T1000 (cell line): ENCODE measurements around the gene ADIRF.
"Not testable (repeated sequence)": the region's sequence is repeated elsewhere in the genome, so short reads cannot be mapped to it uniquely, and the experiment has no call there.

Experiments used
- DNase-seq: peaks from one replicate; lab custom pipeline; 2025; ENCODE audit warnings: mixed read lengths; lab: John Stamatoyannopoulos, UW

ADIRF gene

DNA sequence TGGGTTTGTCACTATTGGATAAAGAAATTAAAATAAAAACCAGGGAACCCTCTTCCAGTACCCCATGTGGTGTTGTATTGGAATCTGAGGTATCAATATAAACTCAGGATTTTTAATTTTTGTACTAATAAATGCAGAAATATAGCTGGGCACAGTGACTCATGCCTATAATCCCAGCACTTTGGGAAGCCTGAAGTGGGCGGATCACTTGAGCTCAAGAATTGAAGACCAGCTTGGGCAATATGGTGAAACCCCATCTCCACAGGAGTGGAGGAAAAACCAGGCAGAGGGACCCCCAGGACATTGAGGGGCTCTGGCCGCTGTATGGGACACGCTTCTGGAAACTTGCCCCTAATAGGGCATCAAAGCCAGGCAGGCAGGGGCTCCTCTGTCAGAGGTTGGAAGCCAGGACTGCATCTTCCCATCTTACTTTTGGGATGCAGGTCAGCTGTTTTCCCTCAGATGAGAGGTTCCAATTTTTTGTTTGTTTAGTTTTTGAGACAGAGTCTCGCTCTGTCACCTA, 11.1 kb downstream of the ADIRF start:
- DNase-seq = no peak

DNA sequence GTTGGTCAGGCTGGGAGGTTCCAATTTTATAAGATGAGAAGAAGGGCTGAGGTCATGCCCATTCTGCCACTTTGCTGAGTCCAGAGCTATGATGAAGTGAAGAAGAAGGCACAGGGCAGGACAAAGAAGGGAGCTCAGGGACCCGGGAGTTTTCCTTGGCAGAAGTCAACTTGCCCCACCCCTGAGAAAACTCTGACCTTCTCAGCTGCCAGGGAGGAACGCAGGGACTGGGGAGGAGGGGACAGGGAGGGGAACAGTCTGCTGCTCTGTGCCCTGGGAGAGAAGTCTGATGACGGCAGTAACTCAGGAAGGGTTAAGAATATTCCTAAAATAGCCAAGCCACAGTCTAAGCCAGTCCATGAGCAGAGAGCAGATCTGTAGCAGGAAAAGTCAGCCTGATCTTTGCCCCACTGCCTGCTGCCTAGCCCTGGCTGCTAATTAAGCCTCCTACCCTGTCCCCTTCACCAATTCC, 11.7 kb downstream of the ADIRF start:
- DNase-seq = no peak

DNA sequence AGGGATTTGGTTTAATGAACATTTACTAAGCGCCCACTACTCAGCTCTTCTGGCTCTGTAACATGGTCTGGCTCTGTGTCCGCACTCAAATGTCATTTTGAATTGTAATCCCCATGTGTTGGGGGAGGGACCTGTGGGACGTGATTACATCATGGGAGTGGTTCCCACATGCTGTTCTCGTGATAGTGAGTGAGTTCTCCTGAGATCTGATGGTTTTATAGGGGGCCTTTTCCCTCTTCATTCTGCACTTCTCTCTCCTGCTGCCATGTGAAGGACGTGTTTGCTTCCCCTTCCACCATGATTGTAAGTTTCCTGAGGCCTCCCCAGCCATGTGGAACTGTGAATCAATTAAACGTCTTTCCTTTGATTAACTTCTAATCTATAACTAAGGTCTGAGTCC, 12.7 kb downstream of the ADIRF start:
- not testable (repeated sequence) for DNase-seq

DNA sequence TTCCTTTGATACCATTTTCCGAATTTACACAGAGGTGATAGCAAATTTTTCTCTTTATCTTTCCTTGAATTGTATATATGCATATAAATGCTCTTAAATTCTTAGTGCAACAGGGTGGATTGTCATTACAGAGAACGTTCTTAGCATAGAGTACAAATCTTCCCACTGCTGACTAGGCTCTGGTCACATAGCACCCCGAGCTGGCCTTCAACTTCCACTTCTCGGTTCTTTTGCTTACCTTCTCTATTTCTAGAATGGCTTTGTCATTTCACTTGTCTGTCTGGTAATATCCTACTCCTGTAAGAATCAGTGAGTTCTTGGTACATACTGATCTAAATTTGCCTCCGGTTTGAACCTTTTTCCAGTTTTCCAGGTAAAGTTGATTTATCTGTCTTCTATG, 13.4 kb downstream of the ADIRF start:
- no peak for DNase-seq

DNA sequence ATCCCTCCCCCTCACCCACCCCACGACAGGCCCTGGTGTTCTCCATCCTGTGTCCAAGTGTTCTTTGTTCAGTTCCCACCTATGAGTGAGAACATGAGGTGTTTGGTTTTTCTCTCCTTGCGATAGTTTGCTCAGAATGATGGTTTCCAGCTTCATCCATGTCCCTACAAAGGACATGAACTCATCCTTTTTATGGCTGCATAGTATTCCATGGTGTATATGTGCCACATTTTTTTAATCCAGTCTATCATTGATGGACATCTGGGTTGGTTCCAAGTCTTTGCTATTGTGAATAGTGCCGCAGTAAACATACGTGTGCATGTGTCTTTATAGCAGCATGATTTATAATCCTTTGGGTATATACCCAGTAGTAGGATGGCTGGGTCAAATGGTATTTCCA, 16.2 kb downstream of the ADIRF start:
- not testable (repeated sequence) for DNase-seq

DNA sequence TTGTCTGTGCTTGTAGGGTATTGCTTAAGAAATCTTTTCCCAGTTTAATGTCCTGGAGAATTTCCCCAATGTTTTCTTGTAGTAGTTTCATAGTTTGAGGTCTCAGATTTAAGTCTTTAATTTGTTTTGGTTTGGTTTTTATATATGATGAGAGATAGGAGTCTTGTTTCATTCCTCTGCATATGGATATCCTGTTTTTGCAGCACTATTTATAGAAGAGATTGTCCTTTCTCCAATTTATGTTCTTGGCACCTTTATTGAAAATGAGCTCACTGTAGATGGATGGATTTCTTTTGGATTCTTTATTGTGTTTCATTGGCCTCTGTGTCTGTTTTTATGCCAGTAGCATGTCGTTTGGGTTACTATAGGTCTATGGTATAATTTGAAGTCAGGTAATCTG, 20.2 kb downstream of the ADIRF start:
- DNase-seq = no peak

DNA sequence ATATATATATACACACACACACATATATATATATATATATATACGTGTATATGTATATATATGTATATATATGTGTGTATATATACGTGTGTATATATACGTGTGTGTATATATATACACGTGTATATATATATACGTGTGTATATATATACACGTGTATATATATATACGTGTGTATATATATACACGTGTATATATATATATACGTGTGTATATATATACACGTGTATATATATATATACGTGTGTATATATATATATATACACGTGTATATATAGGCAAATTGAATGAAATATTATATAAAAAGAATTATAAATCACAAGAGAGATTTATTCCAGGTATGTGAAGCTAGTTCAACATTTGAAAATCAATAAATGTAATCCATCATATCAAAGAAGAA, 23.1 kb downstream of the ADIRF start:
- not testable (repeated sequence) for DNase-seq

DNA sequence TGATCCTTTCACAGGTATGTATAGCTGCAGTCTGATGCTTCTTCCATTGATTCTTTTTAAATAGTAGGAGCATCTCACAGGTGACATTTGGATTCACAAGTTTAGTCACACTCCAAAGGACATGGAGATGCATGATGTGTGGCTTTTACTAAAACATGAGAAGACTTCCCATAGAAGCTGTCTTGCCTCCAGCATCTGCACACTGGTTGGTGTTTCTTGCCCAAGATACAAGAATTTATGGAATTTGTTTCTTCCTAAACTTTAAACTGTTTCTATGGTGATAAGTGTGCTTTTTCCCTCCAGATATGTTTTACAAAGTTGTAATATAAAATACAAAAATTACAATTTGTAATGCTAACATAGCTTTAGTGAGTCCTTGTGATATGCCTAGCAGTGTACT, 24.2 kb downstream of the ADIRF start:
- DNase-seq = no peak

DNA sequence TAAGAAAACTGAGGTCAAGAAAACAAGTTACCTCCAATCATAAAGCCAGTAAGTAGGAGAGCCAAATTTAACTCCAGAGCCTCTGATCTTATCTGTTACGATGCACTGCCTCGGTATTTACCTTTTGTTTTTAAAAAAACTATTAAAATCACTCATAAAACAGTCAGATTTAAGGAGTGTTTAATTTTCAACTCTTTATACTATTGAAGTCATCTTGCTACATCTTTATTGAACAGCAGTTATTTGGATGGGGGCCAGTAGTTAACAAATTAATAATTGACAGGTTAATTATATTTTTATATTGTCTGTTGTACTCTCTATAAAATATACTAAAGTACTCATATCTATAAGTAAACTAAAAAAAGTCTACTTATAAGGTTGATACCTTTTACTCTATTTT, 24.6 kb downstream of the ADIRF start:
- DNase-seq = no peak

DNA sequence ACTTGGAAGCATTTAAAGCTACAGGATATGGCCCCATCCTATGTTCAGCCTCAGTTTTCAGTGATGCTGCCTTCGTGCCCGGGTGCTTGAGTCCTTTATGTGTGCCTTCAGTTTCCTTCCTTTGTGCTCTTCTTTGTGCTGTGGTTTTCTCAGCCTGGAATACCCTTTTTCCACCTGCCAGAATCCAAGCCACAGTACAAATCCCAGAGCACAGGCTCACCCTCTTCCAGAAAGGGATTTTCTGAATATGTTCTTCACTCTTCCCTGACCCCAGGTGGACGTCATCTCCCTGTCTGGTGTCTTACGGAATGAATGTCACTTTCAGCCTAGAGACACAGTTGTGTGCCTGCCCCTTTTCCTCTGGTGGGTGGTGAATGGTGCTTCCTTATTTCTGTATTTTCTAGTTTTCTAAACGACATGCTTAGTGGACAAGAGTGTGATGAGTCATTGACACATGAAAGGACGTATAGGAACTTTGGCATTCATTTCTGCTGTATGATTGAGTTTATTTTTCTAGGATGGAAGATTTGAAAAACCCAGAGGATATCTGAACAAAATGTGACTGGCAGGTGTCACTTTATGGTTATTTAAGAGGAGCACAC, 31.6 kb downstream of the ADIRF start:
- DNase-seq = not testable (repeated sequence)

DNA sequence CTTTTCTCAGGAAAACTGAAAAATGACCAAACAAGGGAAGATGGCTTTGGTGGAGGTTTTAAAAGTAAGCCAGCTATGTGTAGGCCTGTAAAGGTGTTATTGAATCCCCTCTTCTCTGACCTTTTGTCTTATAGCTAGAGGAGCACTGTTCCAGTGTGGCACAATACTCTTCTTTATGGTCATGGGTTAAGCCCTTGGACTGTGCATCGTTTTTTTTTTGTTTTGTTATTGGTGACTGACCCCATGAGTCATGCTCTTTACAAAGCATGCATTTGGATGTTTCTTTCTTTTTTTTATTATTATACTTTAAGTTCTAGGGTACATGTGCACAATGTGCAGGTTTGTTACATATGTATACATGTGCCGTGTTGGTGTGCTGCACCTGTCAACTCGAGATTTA, 32.2 kb downstream of the ADIRF start:
- DNase-seq = no peak

DNA sequence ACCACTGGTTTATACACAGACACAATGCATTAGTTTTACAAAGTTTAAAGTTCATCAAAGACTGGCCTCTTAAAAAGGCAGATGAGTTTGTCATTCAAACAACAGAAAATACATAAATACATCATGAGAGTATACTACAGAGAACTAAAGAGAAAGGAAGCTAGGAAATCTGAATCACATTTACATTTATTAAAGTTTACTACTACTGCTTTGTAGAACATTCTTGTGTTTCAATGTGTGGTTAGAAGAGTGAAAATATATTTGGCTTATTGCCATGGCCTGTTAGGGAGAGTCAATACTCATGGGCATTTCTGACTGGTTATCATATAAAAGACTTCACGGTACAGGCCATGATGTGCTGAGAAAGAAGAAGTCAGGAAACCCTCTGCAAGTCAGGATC, 38.8 kb downstream of the ADIRF start:
- not testable (repeated sequence) for DNase-seq

DNA sequence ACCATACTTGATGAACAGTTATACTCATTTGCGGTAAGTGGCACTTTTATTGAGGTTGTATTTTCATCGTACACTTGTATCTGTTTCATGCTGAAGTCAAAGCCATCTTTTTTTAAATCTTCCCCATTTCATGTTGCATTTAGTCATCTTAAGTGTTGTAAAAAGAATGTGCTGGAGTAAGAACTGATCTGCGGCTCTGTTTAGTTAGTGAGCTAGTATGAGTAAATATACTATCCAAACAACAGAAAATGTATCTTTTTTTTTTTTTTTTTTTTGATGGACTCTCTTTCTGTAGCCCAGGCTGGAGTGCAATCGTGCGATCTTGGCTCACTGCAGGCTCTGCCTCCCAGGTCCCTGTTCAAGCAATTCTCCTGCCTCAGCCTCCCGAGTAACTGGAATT, 39.4 kb downstream of the ADIRF start:
- DNase-seq = not testable (repeated sequence)

DNA sequence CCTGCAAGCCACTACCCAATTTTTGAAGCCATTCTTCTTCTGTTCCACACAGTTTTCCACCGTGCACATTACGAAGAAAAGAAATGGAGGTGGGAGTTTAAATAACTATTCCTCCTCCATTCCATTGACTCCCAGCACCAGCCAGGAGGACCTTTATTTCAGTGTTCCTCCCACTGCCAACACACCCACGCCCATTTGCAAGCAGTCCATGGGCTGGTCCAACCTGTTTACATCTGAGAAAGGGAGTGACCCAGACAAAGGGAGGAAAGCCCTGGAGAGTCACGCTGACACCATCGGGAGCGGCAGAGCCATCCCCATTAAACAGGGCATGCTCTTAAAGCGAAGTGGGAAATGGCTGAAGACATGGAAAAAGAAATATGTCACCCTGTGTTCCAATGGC, 40.0 kb downstream of the ADIRF start:
- DNase-seq = not testable (repeated sequence)

DNA sequence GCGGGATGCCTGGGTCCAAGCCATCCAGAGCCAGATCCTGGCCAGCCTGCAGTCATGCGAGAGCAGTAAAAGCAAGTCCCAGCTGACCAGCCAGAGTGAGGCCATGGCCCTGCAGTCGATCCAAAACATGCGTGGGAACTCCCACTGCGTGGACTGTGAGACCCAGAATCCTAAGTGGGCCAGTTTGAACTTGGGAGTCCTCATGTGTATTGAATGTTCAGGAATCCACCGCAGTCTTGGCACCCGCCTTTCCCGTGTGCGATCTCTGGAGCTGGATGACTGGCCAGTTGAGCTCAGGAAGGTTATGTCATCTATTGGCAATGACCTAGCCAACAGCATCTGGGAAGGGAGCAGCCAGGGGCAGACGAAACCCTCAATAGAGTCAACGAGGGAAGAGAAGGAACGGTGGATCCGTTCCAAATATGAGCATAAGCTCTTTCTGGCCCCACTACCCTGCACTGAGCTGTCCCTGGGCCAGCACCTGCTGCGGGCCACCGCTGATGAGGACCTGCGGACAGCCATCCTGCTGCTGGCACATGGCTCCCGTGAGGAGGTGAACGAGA, 40.9 kb downstream of the ADIRF start:
- DNase-seq = not testable (repeated sequence)

DNA sequence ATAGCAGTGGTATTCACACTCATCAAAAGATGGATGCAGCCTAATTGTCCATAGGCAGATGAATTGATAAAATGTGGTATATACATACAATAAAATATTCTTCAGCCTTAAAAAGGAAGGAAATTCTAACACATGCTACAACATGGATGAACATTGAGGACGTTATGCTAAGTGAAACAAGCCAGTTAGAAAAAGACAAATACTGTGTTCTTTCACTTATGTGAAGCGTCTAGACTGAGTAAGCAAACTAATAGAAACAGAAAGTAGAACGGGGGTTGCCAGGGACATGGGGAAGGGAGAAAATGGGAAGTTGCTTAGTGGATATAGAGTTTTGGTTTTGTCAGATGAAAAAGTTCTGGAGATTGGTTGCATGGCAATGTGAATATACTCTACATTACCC, 45.2 kb downstream of the ADIRF start:
- not testable (repeated sequence) for DNase-seq

DNA sequence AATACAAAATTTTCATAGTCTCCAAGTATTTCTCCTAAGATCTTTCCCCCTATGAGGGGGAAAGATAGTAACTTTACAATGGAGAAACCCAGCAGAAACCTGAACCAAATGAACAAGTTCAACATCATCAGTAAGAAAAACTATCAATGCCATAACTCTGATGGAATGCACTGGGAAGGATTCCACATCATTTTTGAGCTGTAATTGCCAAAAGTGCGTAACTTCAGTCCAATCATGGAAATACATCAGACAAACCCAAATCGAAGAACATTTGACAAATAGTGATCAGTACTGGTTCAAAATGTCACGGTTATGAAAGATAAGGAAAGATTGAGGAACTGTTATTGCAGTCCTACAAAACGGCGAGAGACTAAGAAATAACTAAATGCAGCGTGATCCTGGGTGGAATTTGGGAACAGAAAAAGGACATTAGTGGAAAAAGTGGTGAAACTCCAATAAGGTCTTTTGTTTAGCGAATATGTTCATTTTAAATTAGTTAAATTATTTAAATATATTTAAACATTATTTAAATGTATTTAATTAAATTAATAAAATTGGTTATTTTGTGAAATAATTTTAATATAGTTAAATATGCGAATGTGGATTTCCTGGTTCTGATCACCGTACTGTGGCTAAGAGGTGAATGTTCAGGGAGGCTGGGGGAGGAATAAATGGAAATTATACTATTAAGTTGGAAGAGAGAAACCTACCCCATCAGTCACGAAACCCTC, 46.9 kb downstream of the ADIRF start:
- DNase-seq = not testable (repeated sequence)

DNA sequence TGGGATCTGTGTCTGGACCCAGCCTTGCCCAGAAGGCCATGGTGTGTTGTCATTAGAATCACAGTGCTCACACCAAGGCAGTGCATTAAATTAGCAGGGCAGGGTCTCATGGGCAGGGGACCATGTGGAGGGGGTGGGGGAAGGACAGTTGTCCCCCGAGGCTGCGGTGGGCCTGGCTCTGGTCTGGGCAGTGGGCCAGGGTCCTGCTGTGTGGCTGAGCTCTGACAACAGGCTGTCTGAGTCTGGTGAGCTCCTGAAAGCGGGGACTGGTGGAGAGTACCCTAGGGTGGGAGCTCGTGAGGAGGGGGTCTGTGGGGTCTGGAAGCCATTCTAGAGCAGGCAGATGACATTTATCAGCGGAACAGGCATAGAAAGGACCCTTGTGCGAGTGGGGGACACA, 49.8 kb downstream of the ADIRF start:
- not testable (repeated sequence) for DNase-seq

DNA sequence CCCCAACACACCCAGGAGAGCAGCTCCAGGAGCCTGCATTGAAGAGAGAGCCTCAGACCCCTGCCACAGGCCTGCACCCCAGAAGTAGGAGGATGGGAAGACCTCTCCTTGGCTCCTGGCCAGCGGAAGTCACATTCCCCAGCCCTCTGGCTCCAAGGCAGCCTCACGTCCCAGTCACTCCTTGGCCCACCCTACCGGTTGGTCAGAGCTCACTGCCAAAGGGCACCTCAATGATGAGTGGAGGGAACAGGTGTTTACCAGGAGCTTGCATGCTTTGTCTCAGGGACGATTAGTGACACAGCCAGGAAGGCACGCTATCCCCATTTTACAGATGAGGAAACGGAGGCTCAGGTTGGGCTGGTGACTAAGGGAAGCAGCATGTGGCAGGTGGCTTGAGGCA, 50.8 kb downstream of the ADIRF start:
- not testable (repeated sequence) for DNase-seq

DNA sequence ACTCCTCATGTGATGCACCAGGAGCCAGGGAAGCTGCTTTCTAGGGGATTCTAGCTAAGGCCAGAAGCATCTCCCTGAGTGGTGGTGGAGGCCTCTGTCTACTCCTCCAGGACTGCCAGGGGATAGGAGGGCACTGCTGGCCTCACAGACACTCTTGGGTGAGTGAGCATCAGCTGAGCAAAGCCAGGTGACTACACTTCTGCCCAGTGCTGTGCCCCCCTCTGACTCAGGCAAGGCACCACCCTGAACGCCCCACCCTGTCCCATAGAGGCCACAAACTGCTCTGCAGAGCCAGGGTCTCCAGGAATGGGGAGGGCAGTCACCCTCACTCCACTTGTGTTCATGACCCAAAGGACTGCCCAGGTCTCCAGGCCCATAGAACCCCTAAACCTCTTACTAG, 51.2 kb downstream of the ADIRF start:
- DNase-seq = not testable (repeated sequence)

DNA sequence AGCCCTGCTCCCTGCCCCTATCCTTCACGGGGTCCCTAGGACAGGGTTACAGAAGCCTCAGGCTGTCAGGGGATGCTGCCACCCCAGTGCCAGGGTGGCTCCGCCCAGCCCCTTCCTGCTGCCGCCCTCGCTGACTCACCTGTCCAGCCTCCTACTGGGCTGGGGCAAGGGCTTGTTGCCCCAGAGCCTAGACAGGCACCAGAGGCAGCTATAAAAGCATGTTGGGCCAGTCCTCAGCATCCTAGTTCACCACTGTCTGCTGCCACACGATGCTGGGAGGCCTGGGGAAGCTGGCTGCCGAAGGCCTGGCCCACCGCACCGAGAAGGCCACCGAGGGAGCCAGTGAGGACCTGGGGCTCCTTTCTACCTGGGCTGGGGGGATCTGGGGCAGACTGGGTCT, 51.8 kb downstream of the ADIRF start, which contains the start of gene FAM25A:
Gene FAM25A (plus strand): TSS at position 239 of the 400 bp plus-strand sequence. CDS start 31 bp downstream, at position 270.
- DNase-seq = not testable (repeated sequence)
